NB4 (cell line): ENCODE results near the gene CD276.

Source experiments
- DNase-seq: peaks from one replicate; pipeline ENCODE4 v3.0.0; 2010; ENCODE audit warnings: low read depth
- H3K4me3 ChIP-seq: one replicate; pipeline ENCODE4 v1.5.1; 2011; ENCODE audit warnings: mild to moderate bottlenecking, low read depth, low read length, moderate library complexity
- MYC ChIP-seq: IDR thresholded peaks from 2 replicates; pipeline ENCODE4 v1.6.1; 2011; ENCODE audit warnings: low read depth, low read length
- POLR2A ChIP-seq: IDR thresholded peaks from 2 replicates; pipeline ENCODE4 v1.6.1; 2011; ENCODE audit warnings: mild to moderate bottlenecking; ENCODE audit not compliant: insufficient read length; ENCODE audit errors: extremely low read depth
- TF ChIP-seq, protein P1 (sequence below): IDR thresholded peaks from 2 replicates; pipeline ENCODE4 v1.6.1; 2011; ENCODE audit warnings: low read depth, low read length
- TF ChIP-seq, protein P2 (sequence below): IDR thresholded peaks from one replicate; pipeline ENCODE4 v1.5.1; 2012; ENCODE audit warnings: low read depth, low read length

The CD276 gene

DNA sequence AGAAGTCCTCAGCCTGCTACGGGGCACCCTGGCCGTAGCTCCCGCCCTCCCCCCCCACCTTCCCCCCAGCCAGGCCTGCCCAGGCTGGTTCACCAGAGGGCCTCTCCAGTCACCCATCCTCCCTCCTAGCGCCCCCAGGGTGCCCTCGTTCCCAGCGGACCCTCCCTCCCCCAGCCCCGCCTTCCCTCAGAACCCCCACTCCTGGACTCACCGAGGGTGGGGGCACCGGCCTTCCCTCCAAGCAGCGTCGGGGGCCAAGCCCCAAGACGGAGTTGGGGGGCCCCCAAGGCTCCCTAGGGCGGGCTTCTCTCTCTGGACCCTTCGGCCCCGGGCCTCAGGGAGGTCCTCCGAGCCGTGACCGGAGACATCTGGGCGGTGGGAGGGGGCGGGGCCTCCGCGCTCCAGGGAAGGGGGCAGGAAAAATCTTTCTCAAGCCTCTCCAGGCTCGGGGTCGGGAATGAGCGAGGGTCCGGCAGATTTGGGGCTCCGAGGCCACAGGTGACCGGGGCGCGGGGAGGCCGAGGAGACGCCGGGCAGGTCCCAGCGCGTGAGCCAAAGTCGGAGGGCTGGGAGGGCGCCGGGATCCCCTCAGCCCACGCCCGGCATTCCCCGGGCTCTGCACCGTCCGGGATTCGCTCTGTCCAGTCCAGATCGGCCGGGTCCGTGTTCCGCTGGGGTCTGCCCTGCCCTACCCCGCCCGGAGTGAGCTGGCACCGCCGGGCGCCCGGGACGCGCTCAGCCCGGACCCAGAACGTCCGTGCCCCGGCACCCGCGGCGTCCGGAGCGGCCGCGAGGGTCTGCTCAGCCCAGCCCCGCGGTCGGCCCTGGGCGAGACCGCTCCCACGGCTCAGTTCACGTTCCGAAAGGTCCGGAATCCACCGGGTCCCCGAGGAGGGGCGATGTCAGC, 68.0 kb downstream of the CD276 start:
- TF ChIP-seq, protein P1, sequence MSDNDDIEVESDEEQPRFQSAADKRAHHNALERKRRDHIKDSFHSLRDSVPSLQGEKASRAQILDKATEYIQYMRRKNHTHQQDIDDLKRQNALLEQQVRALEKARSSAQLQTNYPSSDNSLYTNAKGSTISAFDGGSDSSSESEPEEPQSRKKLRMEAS: no peak
- TF ChIP-seq POLR2A (no peak), MYC (no peak)
- H3K4me3 ChIP-seq: no peak overlapping the region
- DNase-seq: no peak

DNA sequence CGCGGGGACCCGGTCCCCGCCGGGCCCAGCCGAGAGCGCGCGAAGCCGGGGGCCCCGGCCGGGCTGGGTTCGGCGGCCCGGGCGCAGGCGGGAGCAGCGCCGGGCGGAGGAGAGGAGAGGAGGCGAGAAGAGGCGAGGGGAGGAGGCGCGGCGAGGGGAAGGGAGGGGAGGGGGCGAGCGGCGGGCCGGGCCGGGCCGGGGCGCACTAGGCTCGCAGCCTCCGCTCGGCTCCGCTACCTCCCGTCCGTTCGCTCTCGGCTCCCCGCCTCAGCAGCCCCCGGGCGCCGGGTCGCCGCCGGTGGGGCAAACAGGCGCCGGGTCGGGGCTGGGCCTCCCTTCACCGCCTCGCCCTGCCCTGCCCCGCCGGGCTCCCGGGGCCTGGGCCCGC, 68.6 kb downstream of the CD276 start:
- TF ChIP-seq MYC: no peak
- TF ChIP-seq, protein P1: no peak
- TF ChIP-seq, protein P2, sequence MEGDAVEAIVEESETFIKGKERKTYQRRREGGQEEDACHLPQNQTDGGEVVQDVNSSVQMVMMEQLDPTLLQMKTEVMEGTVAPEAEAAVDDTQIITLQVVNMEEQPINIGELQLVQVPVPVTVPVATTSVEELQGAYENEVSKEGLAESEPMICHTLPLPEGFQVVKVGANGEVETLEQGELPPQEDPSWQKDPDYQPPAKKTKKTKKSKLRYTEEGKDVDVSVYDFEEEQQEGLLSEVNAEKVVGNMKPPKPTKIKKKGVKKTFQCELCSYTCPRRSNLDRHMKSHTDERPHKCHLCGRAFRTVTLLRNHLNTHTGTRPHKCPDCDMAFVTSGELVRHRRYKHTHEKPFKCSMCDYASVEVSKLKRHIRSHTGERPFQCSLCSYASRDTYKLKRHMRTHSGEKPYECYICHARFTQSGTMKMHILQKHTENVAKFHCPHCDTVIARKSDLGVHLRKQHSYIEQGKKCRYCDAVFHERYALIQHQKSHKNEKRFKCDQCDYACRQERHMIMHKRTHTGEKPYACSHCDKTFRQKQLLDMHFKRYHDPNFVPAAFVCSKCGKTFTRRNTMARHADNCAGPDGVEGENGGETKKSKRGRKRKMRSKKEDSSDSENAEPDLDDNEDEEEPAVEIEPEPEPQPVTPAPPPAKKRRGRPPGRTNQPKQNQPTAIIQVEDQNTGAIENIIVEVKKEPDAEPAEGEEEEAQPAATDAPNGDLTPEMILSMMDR: no peak
- TF ChIP-seq POLR2A: no peak
- H3K4me3 ChIP-seq: no peak overlapping the region
- DNase-seq: no peak

DNA sequence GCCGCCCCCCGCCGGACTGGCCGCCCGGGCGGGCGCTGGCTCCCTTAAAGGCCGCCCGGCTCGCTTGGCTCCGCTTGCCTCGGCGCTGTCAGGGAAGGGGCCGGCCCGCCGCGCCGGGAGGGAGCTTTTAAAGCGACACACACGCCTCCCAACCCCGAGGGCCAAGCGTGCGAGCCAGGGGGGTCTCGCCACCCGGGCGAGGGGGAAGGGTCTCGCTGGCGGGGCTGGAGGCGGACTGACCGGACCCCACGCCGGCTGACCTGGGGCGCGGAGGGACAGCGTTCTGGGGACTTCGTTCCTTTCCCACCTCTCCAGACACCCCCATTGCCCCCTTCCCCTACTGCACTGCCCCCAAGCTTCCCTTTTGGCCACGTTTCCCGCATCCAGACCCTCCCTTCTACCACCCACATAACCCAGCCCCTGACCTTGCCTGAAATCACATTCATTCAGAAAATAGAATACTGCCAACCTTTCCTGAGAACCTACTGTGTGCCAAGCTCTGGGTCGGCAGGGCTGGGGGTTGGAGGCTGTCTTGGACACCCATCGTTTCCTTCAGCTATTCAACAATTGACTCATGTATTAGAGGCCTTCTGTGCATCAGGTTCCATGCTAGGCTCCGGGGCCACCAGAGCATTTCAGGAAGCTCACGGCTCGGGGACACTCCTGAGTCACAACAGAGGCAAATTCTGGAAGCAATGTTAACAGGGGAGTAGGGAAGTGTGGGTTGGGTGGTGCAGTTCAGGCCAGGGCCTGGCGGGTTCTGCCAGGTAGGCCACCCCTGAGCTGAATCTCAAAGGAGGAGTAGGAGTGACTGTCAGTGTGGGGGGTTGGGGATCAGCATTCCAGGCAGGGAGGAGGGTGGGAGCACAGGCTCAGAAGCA, 69.3 kb downstream of the CD276 start, which contains the start of gene INSYN1:
TSS of gene INSYN1 (minus strand) at position 102 of the 881 bp plus-strand sequence. CDS start 2,221 bp downstream, outside the sequence.
- TF ChIP-seq, protein P2: no peak
- TF ChIP-seq MYC (no peak), POLR2A (no peak)
- TF ChIP-seq, protein P1: no peak
- no peak for DNase-seq
- H3K4me3 ChIP-seq: no peak within 1 kb of the TSS

DNA sequence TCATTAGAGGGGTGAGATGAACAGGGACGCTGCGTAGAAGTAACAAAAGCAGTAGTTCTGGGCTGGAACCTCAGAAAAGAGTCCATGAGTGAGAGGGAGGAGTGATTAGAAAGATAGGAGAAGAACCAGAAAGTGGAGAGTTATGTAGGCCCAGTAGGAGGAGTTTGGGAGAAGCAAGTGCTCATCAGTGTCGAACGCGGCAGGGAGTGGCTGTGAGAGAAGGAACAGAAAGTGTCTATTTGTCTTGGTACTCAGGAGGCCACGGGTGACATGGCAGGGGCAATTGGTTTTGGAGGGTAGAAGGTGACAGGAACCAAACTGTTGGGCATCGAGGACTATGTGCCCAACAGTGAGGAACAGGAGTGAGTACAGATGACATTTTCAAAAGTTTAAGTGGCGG, 70.3 kb downstream of the CD276 start:
- TF ChIP-seq, protein P2: no peak
- no peak for TF ChIP-seq POLR2A
- no peak for TF ChIP-seq MYC
- TF ChIP-seq, protein P1: no peak
- no peak overlapping the region for H3K4me3 ChIP-seq
- DNase-seq: no peak

DNA sequence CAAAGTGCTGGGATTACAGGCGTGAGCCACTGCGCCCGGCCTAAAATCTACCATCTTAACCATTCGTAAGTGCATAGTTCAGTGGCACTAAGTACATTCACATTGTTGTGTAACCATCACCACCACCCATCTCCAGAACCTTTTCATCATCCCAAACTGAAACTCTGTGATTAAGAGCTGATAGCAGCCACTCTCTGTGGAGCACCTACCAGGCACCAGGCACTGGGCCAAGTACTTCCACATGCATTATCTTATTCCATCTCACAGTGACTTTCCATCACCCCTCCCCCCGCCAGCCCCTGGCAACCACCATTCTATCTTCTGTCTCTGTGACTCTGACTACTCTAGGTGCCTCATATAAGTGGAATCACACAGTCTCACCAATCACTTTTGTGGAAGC, 71.3 kb downstream of the CD276 start:
- H3K4me3 ChIP-seq: no peak overlapping the region
- no peak for DNase-seq
- TF ChIP-seq MYC (no peak), POLR2A (no peak)
- TF ChIP-seq, protein P1: no peak
- TF ChIP-seq, protein P2: no peak
